ENCODE data around the gene TMEM9.

- TF ChIP-seq POLR2AphosphoS5 (IDR thresholded peaks at IDR 0.05) (no peak), CTCF (IDR thresholded peaks at IDR 0.05 in 8 of 11, conservative IDR thresholded peaks at IDR 0.05 in 3 of 11) (no peak), POLR2A (IDR thresholded peaks at IDR 0.05) (no peak)
Measured at GRCh38 chr1:201156819-201157218, 2.5 kb upstream of the TMEM9 start.
